ENCODE data around the gene HUS1. TPM values are rescaled to one million over a fixed set of nuclear protein-coding genes. Genes with fewer than 3 reads are reported as not detected.
A peak's percentile ranks its signal among the peaks of the same experiment; 100 is the strongest.

The HUS1 gene
- total RNA-seq, 1 donor = 19.9 TPM

- Histone ChIP-seq H2AFZ (ENCODE audit: low read length) (peak overlapping the region; percentile 20), H3K27ac (ENCODE audit: low read depth, low read length) (no peak overlapping the region), H4K20me1 (ENCODE audit: insufficient read depth, low read length) (no peaks in the 10 kb centered on the region), H3K9me3 (ENCODE audit: low read depth, low read length) (no peaks in the 10 kb centered on the region), H3K79me2 (ENCODE audit: insufficient read depth, low read length) (no peaks in the 10 kb centered on the region), H3K27me3 (ENCODE audit: insufficient read depth, low read length) (no peaks in the 10 kb centered on the region), H3K4me3 (ENCODE audit: insufficient read depth, low read length) (no peak overlapping the region), H3K4me2 (ENCODE audit: insufficient read depth, low read length) (peak overlapping the region; percentile 49), H3K4me1 (ENCODE audit: insufficient read depth, low read length) (peaks cover 19% of the 10 kb centered on the region), H3K36me3 (ENCODE audit: insufficient read depth, low read length) (no peaks in the 10 kb centered on the region)
- DNase-seq (ENCODE audit: insufficient read length, low spot score, missing footprints) = no peak
- no peak for TF ChIP-seq CTCF (IDR thresholded peaks at IDR 0.05; ENCODE audit: extremely low read depth, low read depth, low read length)
Observed at GRCh38 chr7:47914717-47915615, 64.4 kb downstream of the HUS1 start.

Other genes with a start within 250 kb of the HUS1 start
- gene PKD1L1, start 31.1 kb downstream of the HUS1 start, total RNA-seq = under 0.01 TPM in 2 replicates
- not detected in 2 replicates for gene SUN3, start 49.5 kb upstream of the HUS1 start, total RNA-seq
- under 0.01 TPM in 2 replicates for gene C7orf57, start 55.9 kb upstream of the HUS1 start, total RNA-seq
- gene UPP1, start 109.7 kb upstream of the HUS1 start, total RNA-seq = 30.4 and 35.5 TPM in 2 replicates
- 3.6 and 4.4 TPM in 2 replicates for gene ABCA13, start 191.8 kb upstream of the HUS1 start, total RNA-seq

All from osteoblast (primary cell).